ENCODE measurements around the gene DRD4.
"Not testable (repeated sequence)": the region's sequence is repeated elsewhere in the genome, so short reads cannot be mapped to it uniquely, and the experiment has no call there.

Gene DRD4

DNA sequence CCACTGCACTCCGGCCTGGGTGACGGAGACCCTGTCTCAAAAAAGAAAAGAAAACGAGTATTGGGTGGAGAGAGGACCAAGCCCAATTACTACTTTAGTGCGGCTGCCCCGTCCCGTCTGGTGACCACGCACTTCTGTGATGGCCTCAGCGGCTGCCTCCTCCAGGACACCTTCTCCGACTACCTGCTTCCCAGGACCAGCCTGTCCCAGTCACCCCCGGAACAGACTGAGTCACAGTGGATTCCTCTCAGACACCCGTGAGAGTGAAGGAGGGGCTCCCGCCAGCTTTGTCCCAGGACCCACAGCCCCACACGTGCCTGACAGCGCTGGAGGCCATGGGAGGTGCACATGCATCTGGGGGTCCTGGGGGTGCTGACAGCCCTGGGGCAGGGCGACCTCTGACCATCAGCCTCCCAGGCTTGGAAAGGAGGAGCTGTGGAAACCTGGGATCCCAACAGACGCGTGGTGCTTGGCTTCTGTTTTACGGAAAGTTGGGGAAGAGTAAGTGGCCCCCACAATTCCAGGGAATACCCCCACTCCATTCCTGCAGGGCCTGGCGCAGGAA lies 4.8 kb downstream of the DRD4 start:
- DNase-seq (ENCODE audit: low read depth in 2 of 3, low spot score in 1 of 3) = no peak

DNA sequence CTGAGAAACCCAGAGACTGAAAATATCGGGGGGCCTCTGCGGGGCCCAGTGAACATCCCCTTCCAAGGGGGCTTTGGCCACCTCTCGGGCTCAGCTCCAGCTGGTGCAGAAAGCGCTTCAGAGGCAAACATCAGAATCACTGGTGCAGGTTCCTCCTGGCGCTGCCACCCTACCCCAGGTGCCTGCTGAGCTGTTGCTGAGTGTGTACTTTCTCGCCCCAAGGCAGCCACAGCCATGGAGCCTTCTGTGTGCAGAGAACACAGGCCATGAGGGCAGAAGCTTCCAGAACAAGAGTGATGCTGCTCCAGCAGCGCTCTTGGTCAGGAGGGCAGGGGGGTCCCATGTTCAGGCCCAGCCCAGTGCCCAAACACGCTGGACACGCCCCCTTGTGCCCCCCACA lies 6.3 kb downstream of the DRD4 start:
- DNase-seq (ENCODE audit: low read depth in 2 of 3, low spot score in 1 of 3) = no peak

DNA sequence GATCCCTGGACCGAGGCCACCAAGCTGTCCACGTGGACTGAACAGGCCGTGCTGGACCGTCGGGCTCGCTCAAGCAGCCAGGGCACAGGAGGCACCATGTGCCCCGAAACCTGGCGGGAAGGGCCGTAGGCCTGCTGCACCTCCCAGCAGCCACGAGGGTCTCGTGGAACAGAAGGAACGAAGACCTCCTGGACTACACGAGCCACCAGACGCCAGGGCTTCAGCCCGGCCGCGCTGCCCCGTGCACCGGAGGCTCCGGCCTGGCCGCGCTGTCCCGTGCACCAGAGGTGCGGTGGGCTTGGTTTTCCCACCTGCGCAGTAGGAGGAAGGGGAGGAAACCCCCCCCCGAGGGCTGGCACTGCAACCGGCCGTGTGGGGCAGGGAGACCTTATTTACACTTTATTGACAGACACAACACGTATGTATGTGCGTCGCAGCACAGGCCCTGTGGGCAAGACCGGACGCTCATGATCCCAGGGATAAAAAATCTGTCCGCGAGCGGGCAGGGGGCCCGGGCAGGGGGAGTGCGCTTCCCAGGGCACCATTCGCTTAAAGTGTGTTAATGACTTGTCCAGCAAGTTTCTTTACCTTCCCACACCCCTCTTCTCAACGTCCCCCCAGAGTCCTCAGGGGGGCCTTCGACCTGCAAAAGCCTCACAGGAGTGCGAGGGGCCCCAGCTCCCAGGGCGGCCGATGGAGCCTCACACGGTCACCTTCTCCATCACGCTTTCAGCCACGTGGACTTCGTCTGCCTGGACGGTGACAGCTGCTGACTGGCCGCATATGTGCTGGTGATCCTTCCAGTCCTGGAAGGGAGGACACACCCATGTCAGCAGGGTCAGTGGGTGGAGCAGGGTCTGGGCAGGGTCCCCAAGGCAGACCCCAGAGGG lies 7.0 kb downstream of the DRD4 start:
- DNase-seq (ENCODE audit: low read depth in 2 of 3, low spot score in 1 of 3) = no peak

- no peak for DNase-seq (ENCODE audit: low read depth in 2 of 3, low spot score in 1 of 3)
Measured at GRCh38 chr11:645536-645935, 8.5 kb downstream of the DRD4 start.

DNA sequence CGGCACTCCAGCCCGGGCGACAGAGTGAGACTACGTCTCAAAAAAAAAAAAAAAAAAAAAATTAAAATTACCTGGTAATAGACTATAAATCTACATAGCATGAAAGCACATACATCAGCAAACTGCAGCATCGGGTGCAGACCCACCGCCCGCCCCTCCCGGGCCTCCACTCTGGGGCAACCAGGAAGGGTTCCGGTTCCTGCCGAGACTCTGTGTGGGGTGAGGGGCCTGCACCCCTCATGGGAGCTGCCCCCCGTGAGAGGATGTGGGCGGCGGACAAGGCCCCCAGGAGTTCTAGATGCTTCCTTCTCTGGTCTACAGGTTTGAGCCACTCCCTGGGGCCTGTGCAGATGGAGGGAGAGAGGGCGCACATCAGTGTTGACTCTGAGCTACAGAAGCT lies 9.1 kb downstream of the DRD4 start:
- no peak for DNase-seq (ENCODE audit: low read depth in 2 of 3, low spot score in 1 of 3)

GRCh38 chr11:647672-648158 lies 10.6 kb downstream of the DRD4 start:
- DNase-seq (ENCODE audit: low read depth in 2 of 3, low spot score in 1 of 3) = not testable (repeated sequence)

DNA sequence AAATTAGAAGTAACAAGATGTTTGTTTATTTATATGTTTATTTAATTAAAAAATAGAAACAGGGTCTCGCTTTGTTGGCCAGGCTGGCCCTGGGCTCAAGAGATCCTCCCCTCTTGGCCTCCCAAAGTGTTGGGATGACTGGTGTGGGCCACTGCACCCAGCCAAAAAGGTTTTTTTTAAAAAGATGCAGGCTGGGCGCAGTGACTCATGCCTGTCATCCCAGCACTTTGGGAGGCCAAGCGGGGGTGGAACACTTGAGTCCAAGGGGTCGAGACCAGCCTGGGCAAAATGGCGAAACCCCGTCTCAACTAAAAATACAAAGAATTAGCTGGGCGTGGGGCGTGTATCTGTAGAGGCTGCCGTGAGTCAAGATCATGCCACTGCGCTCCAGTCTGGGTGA lies 13.4 kb downstream of the DRD4 start:
- no peak for DNase-seq (ENCODE audit: low read depth in 2 of 3, low spot score in 1 of 3)

- DNase-seq (ENCODE audit: low read depth in 2 of 3, low spot score in 1 of 3) = not testable (repeated sequence)
Measured at GRCh38 chr11:653136-653535, 16.1 kb downstream of the DRD4 start.

- DNase-seq (ENCODE audit: low read depth in 2 of 3, low spot score in 1 of 3) = no peak
Measured at GRCh38 chr11:653837-654236, 16.8 kb downstream of the DRD4 start.

DNA sequence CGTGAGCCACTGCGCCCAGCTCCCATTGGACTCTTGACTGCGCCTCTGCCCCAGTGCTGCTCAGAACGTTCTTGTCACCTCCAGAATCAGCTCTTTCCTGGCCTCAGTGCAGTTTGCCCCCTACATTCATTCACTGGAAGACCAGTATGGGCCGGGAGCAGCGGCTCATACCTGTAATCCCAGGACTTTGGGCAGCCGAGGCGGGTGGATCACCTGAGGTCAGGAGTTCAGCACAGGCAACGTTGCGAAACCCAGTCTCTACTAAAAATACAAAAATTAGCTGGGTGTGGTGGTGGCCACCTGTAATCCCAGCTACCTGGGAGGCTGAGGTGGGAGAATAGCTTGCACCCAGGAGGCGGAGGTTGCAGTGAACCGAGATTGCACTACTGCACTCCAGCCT lies 17.4 kb downstream of the DRD4 start:
- not testable (repeated sequence) for DNase-seq (ENCODE audit: low read depth in 2 of 3, low spot score in 1 of 3)

DNA sequence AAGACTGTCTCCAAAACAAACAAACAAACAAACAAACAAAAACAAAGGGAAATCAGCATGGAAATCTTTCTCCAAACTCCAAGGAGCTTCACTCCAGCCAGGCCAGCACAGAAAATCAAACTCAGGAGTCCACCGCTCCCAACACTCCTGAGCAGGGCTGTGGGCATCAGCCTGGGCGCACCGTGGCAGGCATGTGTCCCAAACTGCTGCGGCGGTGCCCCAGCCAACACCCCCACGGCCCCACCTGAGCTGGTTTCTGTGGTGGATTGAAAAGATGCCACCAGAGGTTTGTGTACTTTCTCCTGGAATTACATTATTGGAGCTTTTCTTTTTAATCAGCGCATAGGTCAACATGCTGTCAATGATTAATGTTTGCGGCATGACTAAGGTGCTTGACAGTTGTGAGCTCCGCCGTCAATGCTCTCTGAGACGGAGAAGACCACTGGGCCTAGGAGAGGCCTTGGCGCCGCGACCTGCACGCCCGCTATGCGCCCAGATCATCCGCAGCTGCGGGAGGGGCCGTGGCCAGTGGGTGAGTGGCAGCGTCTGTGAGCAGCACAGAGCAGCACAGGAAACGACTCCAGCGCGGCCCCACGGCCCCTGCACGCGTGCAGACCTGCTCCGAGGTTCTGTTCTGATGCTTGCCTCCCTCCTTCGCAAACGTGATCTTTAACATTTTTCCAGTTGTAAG lies 18.1 kb downstream of the DRD4 start:
- DNase-seq (ENCODE audit: low read depth in 2 of 3, low spot score in 1 of 3) = no peak

- DNase-seq (ENCODE audit: low read depth in 2 of 3, low spot score in 1 of 3) = no peak
Measured at GRCh38 chr11:656426-656825, 19.4 kb downstream of the DRD4 start.

DNA sequence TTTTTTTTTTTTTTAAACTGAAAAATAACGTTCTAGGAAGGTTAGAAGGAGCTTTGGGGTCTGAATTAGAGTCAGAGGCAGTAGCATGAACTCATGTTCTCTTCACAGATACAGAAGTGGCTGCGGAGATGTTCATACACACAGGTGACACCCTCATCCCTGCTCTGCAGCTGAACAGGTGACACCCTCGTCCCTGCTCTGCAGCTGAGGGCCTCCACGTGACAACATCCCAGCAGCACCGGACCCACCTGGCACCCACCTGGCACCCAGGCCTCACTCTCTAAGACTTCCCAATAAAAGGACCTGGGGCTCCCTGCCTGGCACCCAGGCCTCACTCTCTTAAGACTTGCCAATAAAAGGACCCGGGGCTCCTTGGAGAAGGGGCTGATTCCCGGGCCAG lies 19.8 kb downstream of the DRD4 start:
- no peak for DNase-seq (ENCODE audit: low read depth in 2 of 3, low spot score in 1 of 3)

- DNase-seq (ENCODE audit: low read depth in 2 of 3, low spot score in 1 of 3) = no peak
Measured at GRCh38 chr11:657691-658126, 20.6 kb downstream of the DRD4 start.

- no peak for DNase-seq (ENCODE audit: low read depth in 2 of 3, low spot score in 1 of 3)
Measured at GRCh38 chr11:659532-660085, 22.5 kb downstream of the DRD4 start.

DNA sequence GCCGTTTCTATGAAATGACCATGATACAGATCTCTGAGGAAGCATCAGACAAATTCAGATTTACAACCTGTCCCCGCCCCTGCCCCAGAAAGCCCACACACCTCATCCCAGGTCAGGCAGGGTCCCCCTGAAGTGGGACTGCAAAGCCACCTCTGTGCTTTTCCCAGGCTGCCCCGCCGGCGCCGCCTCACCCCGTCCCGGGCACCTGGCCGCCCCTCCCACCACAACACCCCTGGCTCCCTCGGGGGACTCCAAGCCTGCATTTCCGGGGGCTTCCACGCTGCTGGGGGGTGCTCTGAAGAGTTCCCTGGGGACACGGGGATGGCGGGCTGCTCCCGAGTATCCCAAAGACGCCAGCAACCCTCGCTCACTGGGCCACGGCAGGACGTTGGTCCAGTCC lies 23.2 kb downstream of the DRD4 start:
- no peak for DNase-seq (ENCODE audit: low read depth in 2 of 3, low spot score in 1 of 3)

DNA sequence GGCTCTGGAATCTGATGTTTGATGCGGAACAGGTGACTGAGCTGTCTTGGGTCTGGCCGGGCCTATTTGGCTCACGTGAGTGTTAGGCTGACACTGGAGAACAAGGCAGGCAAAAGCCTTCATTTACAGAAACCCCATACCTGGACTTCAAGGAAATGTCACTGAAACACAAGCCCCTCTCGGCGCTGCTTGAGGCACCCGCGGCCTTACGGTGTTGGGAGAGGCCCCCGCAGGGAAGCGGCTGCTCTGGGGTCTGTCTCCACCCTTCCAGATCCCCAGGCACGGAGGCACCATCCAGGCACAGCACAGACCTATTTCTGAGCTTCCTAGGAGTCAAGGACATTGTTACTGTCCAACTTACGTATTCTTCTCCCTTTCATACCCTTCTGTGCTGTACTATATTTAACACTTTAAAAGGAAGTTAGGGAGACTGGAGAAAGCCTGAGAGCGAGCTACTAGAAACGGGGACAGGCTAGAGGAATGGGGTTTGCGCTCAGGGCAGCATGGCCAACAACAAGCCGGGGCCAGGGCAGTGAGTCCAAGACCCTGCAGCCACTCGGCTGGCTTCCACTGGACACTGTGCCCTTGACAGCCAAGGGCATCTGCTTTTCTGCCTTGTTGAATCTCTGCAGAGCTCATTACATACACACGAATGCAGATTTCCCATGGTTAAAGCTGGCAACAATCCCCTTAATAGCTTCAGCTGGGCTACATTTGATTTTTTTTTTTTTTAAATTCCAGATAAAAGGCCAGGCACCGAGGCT lies 23.8 kb downstream of the DRD4 start:
- no peak for DNase-seq (ENCODE audit: low read depth in 2 of 3, low spot score in 1 of 3)

DNA sequence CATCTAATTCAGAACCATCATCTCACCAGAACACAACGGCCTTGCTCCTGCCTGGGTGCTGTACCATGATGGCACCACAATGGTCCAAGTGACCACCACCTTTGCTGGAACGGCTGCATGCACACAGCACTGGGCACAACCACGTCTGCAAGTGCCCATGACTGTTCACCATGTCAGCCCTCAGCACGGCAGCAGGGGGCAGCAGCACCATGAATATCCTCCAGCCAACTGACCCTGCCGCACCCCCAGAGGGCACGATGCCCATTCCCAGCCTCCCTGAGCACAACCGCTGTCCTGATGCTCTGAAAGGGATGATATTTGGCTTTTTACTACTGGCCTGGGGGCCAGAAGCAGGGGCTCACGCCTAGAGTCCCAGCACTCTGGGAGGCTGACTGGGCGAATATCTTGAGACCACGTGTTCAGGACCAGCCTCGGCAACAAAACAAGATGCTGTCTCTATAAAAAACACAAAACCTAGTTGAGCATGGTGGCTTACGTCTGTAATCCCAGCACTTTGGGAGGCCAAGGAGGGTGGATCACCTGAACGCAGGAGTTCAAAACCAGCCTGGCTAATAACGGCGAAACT lies 25.7 kb downstream of the DRD4 start:
- no peak for DNase-seq (ENCODE audit: low read depth in 2 of 3, low spot score in 1 of 3)

GRCh38 chr11:665062-665703 lies 28.1 kb downstream of the DRD4 start:
- no peak for DNase-seq (ENCODE audit: low read depth in 2 of 3, low spot score in 1 of 3)

GRCh38 chr11:665704-666281 lies 28.7 kb downstream of the DRD4 start:
- DNase-seq (ENCODE audit: low read depth in 2 of 3, low spot score in 1 of 3) = no peak

All from stimulated activated CD4-positive, alpha-beta T cell treated with anti-CD3 and anti-CD28 coated beads, Interleukin-12 subunit alpha, Interleukin-12 subunit beta, amount 100 ng/mL, for 48 hours (primary cell).